Measurements from ENCODE around the gene CSTA.

CSTA gene, protein sequence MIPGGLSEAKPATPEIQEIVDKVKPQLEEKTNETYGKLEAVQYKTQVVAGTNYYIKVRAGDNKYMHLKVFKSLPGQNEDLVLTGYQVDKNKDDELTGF

DNA sequence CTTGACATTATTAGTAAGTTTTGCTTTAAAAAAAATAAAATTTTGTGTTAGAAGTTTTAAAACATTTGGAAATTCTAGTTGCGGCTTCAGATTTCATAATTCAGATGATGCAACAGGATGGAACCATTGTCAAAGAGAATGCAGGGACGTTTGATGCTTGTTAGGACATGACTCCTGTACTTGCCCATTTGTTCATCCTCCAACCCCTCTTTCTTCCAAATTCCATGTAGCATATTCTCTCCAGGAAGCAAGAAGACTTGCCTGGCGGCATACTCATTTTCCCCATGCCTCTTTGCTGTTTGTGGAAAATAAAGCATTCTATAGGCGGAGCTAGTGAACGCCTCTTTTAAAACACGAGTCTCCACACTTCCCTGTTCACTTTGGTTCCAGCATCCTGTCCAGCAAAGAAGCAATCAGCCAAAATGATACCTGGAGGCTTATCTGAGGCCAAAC, at the start of gene CSTA:
CSTA (plus strand) TSS at position 378 of the 453 bp plus-strand sequence; CDS start at position 423, 45 bp downstream.
- DNase-seq (ENCODE audit: extremely low read depth, low read depth) = no peak
- no peak within 1 kb of the TSS for H3K4me3 ChIP-seq (replicated peaks; ENCODE audit: low read depth, low read length)
- TF ChIP-seq, protein P1, sequence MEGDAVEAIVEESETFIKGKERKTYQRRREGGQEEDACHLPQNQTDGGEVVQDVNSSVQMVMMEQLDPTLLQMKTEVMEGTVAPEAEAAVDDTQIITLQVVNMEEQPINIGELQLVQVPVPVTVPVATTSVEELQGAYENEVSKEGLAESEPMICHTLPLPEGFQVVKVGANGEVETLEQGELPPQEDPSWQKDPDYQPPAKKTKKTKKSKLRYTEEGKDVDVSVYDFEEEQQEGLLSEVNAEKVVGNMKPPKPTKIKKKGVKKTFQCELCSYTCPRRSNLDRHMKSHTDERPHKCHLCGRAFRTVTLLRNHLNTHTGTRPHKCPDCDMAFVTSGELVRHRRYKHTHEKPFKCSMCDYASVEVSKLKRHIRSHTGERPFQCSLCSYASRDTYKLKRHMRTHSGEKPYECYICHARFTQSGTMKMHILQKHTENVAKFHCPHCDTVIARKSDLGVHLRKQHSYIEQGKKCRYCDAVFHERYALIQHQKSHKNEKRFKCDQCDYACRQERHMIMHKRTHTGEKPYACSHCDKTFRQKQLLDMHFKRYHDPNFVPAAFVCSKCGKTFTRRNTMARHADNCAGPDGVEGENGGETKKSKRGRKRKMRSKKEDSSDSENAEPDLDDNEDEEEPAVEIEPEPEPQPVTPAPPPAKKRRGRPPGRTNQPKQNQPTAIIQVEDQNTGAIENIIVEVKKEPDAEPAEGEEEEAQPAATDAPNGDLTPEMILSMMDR (IDR thresholded peaks at IDR 0.05; ENCODE audit: low read depth, low read length, missing control alignments) = no peak

DNA sequence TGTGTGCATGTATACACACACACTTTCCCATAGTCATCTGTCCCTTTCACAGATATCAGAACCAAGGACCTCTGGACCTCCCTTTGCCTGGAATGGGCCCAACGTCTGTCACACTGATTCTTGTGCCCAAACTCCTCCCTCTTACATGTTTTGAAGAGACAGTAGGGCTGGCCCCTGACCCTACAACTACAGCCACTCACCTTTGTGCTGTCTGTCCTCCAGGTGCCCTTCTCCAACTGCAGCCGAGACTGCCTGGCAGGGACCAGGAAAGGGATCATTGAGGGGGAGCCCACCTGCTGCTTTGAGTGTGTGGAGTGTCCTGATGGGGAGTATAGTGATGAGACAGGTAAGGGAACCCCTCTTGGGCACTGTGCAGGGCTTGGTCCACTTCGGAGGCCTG, 43.2 kb upstream of the CSTA start:
- DNase-seq (ENCODE audit: extremely low read depth, low read depth) = no peak
- no peak overlapping the region for H3K4me3 ChIP-seq (replicated peaks; ENCODE audit: low read depth, low read length)
- TF ChIP-seq, protein P1 (IDR thresholded peaks at IDR 0.05; ENCODE audit: low read depth, low read length, missing control alignments) = no peak

DNA sequence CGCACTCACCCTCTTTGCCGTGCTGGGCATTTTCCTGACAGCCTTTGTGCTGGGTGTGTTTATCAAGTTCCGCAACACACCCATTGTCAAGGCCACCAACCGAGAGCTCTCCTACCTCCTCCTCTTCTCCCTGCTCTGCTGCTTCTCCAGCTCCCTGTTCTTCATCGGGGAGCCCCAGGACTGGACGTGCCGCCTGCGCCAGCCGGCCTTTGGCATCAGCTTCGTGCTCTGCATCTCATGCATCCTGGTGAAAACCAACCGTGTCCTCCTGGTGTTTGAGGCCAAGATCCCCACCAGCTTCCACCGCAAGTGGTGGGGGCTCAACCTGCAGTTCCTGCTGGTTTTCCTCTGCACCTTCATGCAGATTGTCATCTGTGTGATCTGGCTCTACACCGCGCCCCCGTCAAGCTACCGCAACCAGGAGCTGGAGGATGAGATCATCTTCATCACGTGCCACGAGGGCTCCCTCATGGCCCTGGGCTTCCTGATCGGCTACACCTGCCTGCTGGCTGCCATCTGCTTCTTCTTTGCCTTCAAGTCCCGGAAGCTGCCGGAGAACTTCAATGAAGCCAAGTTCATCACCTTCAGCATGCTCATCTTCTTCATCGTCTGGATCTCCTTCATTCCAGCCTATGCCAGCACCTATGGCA, 41.1 kb upstream of the CSTA start:
- TF ChIP-seq, protein P1 (IDR thresholded peaks at IDR 0.05; ENCODE audit: low read depth, low read length, missing control alignments) = no peak
- no peak overlapping the region for H3K4me3 ChIP-seq (replicated peaks; ENCODE audit: low read depth, low read length)
- no peak for DNase-seq (ENCODE audit: extremely low read depth, low read depth)

DNA sequence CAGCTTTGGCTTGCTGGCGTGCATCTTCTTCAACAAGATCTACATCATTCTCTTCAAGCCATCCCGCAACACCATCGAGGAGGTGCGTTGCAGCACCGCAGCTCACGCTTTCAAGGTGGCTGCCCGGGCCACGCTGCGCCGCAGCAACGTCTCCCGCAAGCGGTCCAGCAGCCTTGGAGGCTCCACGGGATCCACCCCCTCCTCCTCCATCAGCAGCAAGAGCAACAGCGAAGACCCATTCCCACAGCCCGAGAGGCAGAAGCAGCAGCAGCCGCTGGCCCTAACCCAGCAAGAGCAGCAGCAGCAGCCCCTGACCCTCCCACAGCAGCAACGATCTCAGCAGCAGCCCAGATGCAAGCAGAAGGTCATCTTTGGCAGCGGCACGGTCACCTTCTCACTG, 40.6 kb upstream of the CSTA start:
- TF ChIP-seq, protein P1 (IDR thresholded peaks at IDR 0.05; ENCODE audit: low read depth, low read length, missing control alignments) = no peak
- no peak for DNase-seq (ENCODE audit: extremely low read depth, low read depth)
- H3K4me3 ChIP-seq (replicated peaks; ENCODE audit: low read depth, low read length) = no peak overlapping the region

DNA sequence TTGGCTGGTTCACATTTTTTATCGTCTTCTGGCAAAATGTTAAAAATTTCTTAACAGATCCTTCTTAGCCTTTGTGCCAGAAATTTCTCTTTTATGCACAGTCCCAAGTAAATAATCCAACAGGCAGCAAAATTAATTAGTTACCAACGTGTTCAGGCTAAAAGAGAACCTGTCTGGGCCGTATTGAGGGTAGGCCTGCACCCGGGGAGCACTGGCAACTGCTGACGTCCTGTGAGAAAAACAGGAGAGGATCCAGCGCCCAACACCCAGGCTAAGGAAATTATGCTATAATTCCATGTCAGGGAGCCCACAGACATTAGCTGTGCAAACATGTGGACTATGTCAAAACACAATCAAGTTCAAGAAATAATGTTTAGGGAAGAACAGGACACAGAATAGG, 30.7 kb upstream of the CSTA start:
- no peak for DNase-seq (ENCODE audit: extremely low read depth, low read depth)
- H3K4me3 ChIP-seq (replicated peaks; ENCODE audit: low read depth, low read length) = no peak overlapping the region
- TF ChIP-seq, protein P1 (IDR thresholded peaks at IDR 0.05; ENCODE audit: low read depth, low read length, missing control alignments) = no peak

DNA sequence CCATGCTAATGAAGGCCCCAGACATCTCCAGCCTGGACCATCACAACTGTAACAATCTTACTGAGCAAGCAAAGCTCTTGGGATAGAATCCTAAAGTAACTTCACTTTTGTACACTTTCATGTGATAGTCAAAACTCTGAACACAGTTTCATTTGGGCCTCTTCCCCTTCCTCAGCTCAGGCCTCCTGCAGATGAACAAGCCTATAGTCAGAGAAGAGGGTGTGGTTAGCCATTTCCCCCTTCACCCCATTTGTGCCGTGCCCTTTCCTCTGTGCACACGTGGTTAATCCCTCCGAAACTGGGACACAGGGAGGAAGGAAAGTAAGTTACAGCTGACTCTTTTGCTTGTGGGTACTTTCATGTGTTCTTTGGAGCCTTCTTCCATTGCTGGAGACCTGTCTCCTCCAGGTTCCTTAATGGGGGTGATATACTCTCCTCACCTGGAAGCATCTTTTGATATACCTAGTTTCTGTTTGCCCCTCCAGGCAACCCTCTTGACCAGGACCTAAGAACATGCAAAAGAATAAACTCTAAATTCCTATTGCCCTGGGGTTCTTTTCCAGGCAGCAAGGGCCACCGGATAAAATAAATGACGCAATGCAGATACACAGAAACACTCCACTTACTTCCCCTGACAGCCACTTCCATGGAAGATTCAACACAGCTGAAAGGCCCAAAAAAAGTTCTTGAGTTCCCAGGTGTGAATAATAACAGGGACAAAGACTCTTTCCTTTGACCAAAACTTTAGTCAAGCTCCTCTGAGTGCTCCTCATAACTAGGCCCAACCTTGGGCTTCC, 29.6 kb upstream of the CSTA start:
- no peak overlapping the region for H3K4me3 ChIP-seq (replicated peaks; ENCODE audit: low read depth, low read length)
- no peak for DNase-seq (ENCODE audit: extremely low read depth, low read depth)
- TF ChIP-seq, protein P1 (IDR thresholded peaks at IDR 0.05; ENCODE audit: low read depth, low read length, missing control alignments) = no peak

All from HFF-Myc (cell line).